Ishikawa (cell line): ENCODE results near the gene MPZL3.

Source experiments
- CEBPB ChIP-seq: IDR thresholded peaks from 2 replicates; pipeline ENCODE4 v1.6.1; 2012
- CREB1 ChIP-seq: IDR thresholded peaks from 2 replicates; pipeline ENCODE4 v1.6.1; 2012; ENCODE audit warnings: low read depth
- EGR1 ChIP-seq: IDR thresholded peaks from 2 replicates; pipeline ENCODE4 v1.6.1; 2012
- EP300 ChIP-seq: IDR thresholded peaks from 2 replicates; pipeline ENCODE4 v1.6.1; 2012; ENCODE audit warnings: borderline replicate concordance
- FOXM1 ChIP-seq: IDR thresholded peaks from 2 replicates; pipeline ENCODE4 v1.6.1; 2012; ENCODE audit warnings: low read depth, borderline replicate concordance
- NFIC ChIP-seq: IDR thresholded peaks from 2 replicates; pipeline ENCODE4 v1.6.1; 2012
- RAD21 ChIP-seq: IDR thresholded peaks from 2 replicates; pipeline ENCODE4 v1.6.1; 2012; ENCODE audit warnings: low read depth
- TAF1 ChIP-seq: IDR thresholded peaks from 2 replicates; pipeline ENCODE4 v1.6.1; 2012; ENCODE audit warnings: low read depth, mild to moderate bottlenecking
- TCF12 ChIP-seq: IDR thresholded peaks from 2 replicates; pipeline ENCODE4 v1.6.1; 2012; ENCODE audit warnings: low read depth
- TEAD4 ChIP-seq: IDR thresholded peaks from 2 replicates; pipeline ENCODE4 v1.6.1; 2012
- YY1 ChIP-seq: IDR thresholded peaks from 2 replicates; pipeline ENCODE4 v1.6.1; 2012; ENCODE audit warnings: low read depth
- ZBTB7A ChIP-seq: IDR thresholded peaks from 2 replicates; pipeline ENCODE4 v1.6.1; 2012; ENCODE audit warnings: low read depth
- TF ChIP-seq, protein P1 (sequence below): IDR thresholded peaks from 2 replicates; pipeline ENCODE4 v1.6.1; 2012; ENCODE audit warnings: low read depth, mild to moderate bottlenecking
- TF ChIP-seq, protein P2 (sequence below): IDR thresholded peaks from 2 replicates; pipeline ENCODE4 v1.6.1; 2012
- TF ChIP-seq, protein P3 (sequence below): IDR thresholded peaks from 2 replicates; pipeline ENCODE4 v1.6.1; 2012

The MPZL3 gene

DNA sequence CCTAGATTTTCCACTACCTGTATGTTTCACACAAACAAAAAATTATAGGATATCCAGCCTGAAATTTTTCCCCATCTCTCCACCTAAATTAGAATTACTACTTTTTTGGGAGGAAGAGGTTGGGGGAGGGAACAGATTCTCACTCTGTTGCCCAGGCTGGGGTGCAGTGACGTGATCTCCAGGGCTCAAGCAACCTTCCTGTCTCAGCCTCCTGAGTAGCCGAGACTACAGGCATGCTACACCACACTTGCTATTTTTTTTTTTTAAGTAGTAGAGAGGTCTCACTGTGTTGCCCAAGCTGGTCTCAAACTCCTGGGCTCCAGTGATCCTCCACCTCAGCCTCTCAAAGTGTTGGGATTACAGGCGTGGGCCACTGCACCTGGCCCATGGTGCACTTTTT lies 36.9 kb downstream of the MPZL3 start:
- no peak for TF ChIP-seq ZBTB7A
- TF ChIP-seq YY1: no peak
- TF ChIP-seq NFIC: no peak
- no peak for TF ChIP-seq CREB1
- TF ChIP-seq TEAD4: no peak
- TF ChIP-seq EP300: no peak
- TF ChIP-seq FOXM1: no peak
- no peak for TF ChIP-seq EGR1
- no peak for TF ChIP-seq TCF12
- no peak for TF ChIP-seq TAF1
- TF ChIP-seq CEBPB: no peak
- TF ChIP-seq, protein P1, sequence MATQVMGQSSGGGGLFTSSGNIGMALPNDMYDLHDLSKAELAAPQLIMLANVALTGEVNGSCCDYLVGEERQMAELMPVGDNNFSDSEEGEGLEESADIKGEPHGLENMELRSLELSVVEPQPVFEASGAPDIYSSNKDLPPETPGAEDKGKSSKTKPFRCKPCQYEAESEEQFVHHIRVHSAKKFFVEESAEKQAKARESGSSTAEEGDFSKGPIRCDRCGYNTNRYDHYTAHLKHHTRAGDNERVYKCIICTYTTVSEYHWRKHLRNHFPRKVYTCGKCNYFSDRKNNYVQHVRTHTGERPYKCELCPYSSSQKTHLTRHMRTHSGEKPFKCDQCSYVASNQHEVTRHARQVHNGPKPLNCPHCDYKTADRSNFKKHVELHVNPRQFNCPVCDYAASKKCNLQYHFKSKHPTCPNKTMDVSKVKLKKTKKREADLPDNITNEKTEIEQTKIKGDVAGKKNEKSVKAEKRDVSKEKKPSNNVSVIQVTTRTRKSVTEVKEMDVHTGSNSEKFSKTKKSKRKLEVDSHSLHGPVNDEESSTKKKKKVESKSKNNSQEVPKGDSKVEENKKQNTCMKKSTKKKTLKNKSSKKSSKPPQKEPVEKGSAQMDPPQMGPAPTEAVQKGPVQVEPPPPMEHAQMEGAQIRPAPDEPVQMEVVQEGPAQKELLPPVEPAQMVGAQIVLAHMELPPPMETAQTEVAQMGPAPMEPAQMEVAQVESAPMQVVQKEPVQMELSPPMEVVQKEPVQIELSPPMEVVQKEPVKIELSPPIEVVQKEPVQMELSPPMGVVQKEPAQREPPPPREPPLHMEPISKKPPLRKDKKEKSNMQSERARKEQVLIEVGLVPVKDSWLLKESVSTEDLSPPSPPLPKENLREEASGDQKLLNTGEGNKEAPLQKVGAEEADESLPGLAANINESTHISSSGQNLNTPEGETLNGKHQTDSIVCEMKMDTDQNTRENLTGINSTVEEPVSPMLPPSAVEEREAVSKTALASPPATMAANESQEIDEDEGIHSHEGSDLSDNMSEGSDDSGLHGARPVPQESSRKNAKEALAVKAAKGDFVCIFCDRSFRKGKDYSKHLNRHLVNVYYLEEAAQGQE: no peak
- no peak for TF ChIP-seq RAD21
- TF ChIP-seq, protein P2, sequence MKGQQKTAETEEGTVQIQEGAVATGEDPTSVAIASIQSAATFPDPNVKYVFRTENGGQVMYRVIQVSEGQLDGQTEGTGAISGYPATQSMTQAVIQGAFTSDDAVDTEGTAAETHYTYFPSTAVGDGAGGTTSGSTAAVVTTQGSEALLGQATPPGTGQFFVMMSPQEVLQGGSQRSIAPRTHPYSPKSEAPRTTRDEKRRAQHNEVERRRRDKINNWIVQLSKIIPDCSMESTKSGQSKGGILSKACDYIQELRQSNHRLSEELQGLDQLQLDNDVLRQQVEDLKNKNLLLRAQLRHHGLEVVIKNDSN: no peak

DNA sequence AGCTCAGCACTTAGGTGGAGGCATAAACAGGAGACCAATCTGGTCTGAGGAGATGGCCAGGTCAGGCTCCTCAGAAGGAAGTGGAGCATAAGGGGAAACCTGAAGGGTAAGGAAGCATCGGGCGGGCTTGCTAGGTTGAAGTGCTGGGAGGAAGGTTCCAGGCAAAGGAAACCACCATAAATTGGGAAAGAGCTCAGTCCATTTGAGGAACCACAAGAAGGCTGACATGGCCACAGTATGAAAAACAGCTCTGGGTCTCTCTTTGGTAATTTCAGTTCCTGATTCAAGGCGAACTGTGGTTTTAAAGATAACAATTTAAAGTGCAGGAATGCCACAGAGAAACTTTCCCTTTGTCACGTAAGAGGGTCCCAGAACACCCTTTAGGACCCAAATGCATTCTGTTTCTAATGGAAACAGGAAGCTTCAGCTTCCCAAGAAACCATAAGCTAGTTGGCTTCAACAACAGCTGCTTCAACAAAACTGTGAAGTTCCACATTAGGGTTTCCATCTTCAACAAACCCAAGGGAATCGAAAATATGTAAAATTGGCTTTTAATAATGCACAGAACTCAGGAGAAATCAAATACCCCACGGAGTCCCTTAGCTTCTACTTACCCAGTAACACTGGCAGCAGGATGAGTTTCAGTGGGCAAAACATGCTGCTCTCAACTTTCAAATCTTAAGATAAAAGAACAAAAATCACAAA lies 37.8 kb downstream of the MPZL3 start:
- no peak for TF ChIP-seq TCF12

DNA sequence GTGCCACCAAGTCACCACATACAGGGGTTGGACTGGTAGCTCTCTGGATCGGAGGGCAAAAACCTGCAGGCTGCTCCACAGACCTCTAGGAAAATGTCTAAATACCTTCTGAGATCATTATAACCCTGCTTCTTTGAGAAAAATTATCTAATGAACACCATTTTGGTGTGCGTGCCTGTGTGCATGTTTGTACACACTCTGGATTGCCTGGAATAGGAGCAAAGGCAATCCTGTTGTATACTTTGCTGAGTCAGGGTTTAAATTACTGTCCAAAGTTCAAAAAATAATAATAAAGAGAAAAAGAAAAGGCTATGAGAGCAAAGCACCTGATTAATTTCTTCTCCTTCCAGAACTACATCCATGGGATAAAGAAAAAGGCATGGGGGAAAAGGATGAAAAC lies 38.4 kb downstream of the MPZL3 start:
- TF ChIP-seq FOXM1: no peak
- no peak for TF ChIP-seq EP300
- TF ChIP-seq, protein P1: no peak

DNA sequence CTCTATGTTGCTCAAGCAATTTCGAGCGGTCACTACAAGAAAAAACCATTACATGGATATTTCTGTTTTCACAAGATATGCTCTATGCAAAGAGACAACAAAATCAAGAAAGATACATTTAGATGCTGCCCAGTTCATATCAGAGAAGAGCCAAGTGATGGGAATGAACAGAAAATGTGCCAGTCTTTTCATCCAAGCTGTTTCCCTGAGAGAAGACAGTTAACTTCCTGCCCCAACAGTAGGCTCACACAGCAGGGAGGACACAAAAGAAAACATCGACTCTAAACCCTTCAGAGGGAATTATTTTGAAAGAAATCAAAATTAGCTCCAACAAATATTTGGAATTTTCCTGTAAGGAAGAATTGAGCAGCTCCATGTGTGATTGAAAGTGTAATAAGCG lies 39.0 kb downstream of the MPZL3 start:
- TF ChIP-seq CEBPB (no peak), CREB1 (no peak), NFIC (no peak), EGR1 (no peak), TCF12 (no peak), FOXM1 (no peak), YY1 (no peak), EP300 (no peak), TAF1 (no peak), RAD21 (no peak), TEAD4 (no peak)
- TF ChIP-seq, protein P2: no peak
- TF ChIP-seq, protein P1: no peak
- TF ChIP-seq, protein P3, sequence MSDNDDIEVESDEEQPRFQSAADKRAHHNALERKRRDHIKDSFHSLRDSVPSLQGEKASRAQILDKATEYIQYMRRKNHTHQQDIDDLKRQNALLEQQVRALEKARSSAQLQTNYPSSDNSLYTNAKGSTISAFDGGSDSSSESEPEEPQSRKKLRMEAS: no peak

DNA sequence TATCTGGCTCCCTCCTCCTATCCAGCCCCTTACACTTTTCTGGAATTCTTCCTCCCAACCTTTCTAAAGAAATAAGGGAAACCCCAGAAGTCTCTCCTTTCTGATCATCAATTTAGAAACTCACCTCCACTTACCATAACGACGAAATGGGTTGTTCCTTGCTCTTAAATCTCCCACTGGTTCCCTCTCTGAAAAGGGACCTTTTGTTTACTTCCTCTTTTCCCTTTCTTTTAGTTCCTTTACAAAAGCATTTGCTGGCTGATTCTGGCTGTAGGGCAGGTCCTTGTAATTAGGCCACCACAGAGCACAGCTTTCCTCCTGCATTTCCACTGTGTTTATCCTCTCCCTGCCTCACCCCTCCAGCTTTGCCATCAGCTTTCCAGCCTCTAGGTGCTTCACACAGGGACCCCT lies 39.4 kb downstream of the MPZL3 start:
- TF ChIP-seq, protein P2: no peak
- no peak for TF ChIP-seq EP300
- no peak for TF ChIP-seq EGR1
- TF ChIP-seq CEBPB: no peak
- no peak for TF ChIP-seq NFIC
- no peak for TF ChIP-seq TCF12
- no peak for TF ChIP-seq TAF1
- TF ChIP-seq FOXM1: no peak
- TF ChIP-seq YY1: no peak
- no peak for TF ChIP-seq ZBTB7A
- no peak for TF ChIP-seq CREB1
- no peak for TF ChIP-seq RAD21
- TF ChIP-seq TEAD4: no peak
- TF ChIP-seq, protein P3: no peak
- TF ChIP-seq, protein P1: no peak
